ENCODE data around the gene TEF. TPM values are rescaled to one million over a fixed set of nuclear protein-coding genes. Genes with fewer than 3 reads are reported as not detected.
"Not testable (repeated sequence)": the region's sequence is repeated elsewhere in the genome, so short reads cannot be mapped to it uniquely, and the experiment has no call there.

The TEF gene
- total RNA-seq, 2 experiments from 2014 or later: 1.4 to 1.6 TPM

- H3K4me3 Mint-ChIP-seq: no peak overlapping the region
- H3K36me3 Mint-ChIP-seq: peaks cover 24% of the 10 kb centered on the region
- ChIA-PET CTCF (interaction anchor here (0.8 to 1.7 kb wide), 3 partner anchors 9 to 33 kb away, joined by 3 to 4 read pairs (median 4); no protein-coding TSS in a partner anchor), POLR2A (interaction anchor here (0.5 to 2.0 kb wide), 5 partner anchors 9 to 21 kb away, joined by 3 to 12 read pairs (median 3); partner anchors contain the start of gene TOB2)
- peaks cover 16% of the 10 kb centered on the region for H3K4me1 Mint-ChIP-seq (ENCODE audit: low read depth)
- no peaks in the 10 kb centered on the region for H3K9me3 Mint-ChIP-seq
- no peak for DNase-seq
- no peaks in the 10 kb centered on the region for H3K27me3 Mint-ChIP-seq
- no peak overlapping the region for H3K27ac Mint-ChIP-seq
- intact Hi-C loops (cut with micrococcal nuclease): no loop called here
Observed at GRCh38 chr22:41436322-41437113, 54.8 kb downstream of the TEF start.

- peaks cover 18% of the 10 kb centered on the region for H3K4me1 Mint-ChIP-seq (ENCODE audit: low read depth)
- no peak for DNase-seq
- intact Hi-C loops (cut with micrococcal nuclease): no loop called here
- H3K4me3 Mint-ChIP-seq: no peak overlapping the region
- H3K9me3 Mint-ChIP-seq: no peaks in the 10 kb centered on the region
- H3K27me3 Mint-ChIP-seq: no peaks in the 10 kb centered on the region
- ChIA-PET CTCF (interaction anchor here (0.8 to 1.6 kb wide), 2 partner anchors 9 to 26 kb away, joined by 3 to 4 read pairs; no protein-coding TSS in a partner anchor), POLR2A (interaction anchor here (0.5 to 2.0 kb wide), 4 partner anchors 9 to 21 kb away, joined by 3 to 12 read pairs (median 5); partner anchors contain the start of gene TOB2)
- H3K36me3 Mint-ChIP-seq: peaks cover 24% of the 10 kb centered on the region
- no peak overlapping the region for H3K27ac Mint-ChIP-seq
Observed at GRCh38 chr22:41437198-41437597, 55.5 kb downstream of the TEF start.

GRCh38 chr22:41440511-41440910 lies 58.8 kb downstream of the TEF start:
- H3K36me3 Mint-ChIP-seq: peaks cover 36% of the 10 kb centered on the region
- CTCF ChIA-PET, H3K9me3 Mint-ChIP-seq: not testable (repeated sequence)

GRCh38 chr22:41442240-41442792 lies 60.6 kb downstream of the TEF start:
- POLR2A ChIA-PET: interaction anchor here (0.5 kb wide), 1 partner anchor 139 kb away, joined by 3 read pairs; no protein-coding TSS in a partner anchor
- no peak overlapping the region for H3K4me3 Mint-ChIP-seq
- no peaks in the 10 kb centered on the region for H3K9me3 Mint-ChIP-seq
- H3K36me3 Mint-ChIP-seq: peaks cover 25% of the 10 kb centered on the region
- no peak for DNase-seq
- intact Hi-C loops (cut with micrococcal nuclease): loop anchor here (10.0 kb wide), 1 partner anchor 348 kb away; the partner anchor contains the start of gene EP300
- H3K27me3 Mint-ChIP-seq: no peaks in the 10 kb centered on the region
- H3K4me1 Mint-ChIP-seq (ENCODE audit: low read depth): peaks cover 31% of the 10 kb centered on the region
- peak overlapping the region; percentile 45 for H3K27ac Mint-ChIP-seq
- CTCF ChIA-PET: interaction anchor here (1.0 to 1.7 kb wide), 3 partner anchors 33 to 85 kb away, joined by 3 to 6 read pairs (median 4); no protein-coding TSS in a partner anchor

More at GRCh38 chr22:41440511-41440910, 58.8 kb downstream of the TEF start:
- DNase-seq, H3K27ac Mint-ChIP-seq, H3K4me3 Mint-ChIP-seq, POLR2A ChIA-PET, H3K27me3 Mint-ChIP-seq: not testable (repeated sequence)
- intact Hi-C loops (cut with micrococcal nuclease): loop anchor here (10.0 kb wide), 1 partner anchor 346 kb away; the partner anchor contains the start of gene EP300
- peaks cover 36% of the 10 kb centered on the region for H3K4me1 Mint-ChIP-seq (ENCODE audit: low read depth)

GRCh38 chr22:41444360-41445128 lies 62.8 kb downstream of the TEF start:
- peaks cover 33% of the 10 kb centered on the region for H3K4me1 Mint-ChIP-seq (ENCODE audit: low read depth)
- no peaks in the 10 kb centered on the region for H3K27me3 Mint-ChIP-seq
- peaks cover 24% of the 10 kb centered on the region for H3K36me3 Mint-ChIP-seq
- DNase-seq: peak; percentile 93
- peak overlapping the region; percentile 94 for H3K4me3 Mint-ChIP-seq
- POLR2A ChIA-PET: interaction anchor here (0.5 to 3.0 kb wide), 8 partner anchors 9 to 158 kb away, joined by 3 to 57 read pairs (median 4); partner anchors contain the start of genes ACO2, PHF5A and RANGAP1
- H3K9me3 Mint-ChIP-seq: no peaks in the 10 kb centered on the region
- CTCF ChIA-PET: interaction anchor here (1.5 to 2.4 kb wide), 3 partner anchors 24 to 41 kb away, joined by 4 to 18 read pairs (median 14); partner anchors contain the start of genes ACO2 and PHF5A
- intact Hi-C loops (cut with micrococcal nuclease): loop anchor here (1.0 to 10.0 kb wide), 6 partner anchors 25 to 587 kb away; partner anchors contain the start of genes ACO2, EP300, RANGAP1 and ST13
- peak overlapping the region; percentile 98 for H3K27ac Mint-ChIP-seq

GRCh38 chr22:41445129-41446056 lies 63.7 kb downstream of the TEF start:
- H3K27ac Mint-ChIP-seq: peak overlapping the region; percentile 98
- DNase-seq: peak; percentile 45

GRCh38 chr22:41446057-41446501 lies 64.3 kb downstream of the TEF start:
- H3K4me1 Mint-ChIP-seq (ENCODE audit: low read depth): peaks cover 30% of the 10 kb centered on the region
- intact Hi-C loops (cut with micrococcal nuclease): loop anchor here (1.0 to 10.0 kb wide), 3 partner anchors 351 to 589 kb away; partner anchors contain the start of genes EP300, RBX1, ST13 and XPNPEP3
- CTCF ChIA-PET: interaction anchor here (1.2 to 2.4 kb wide), 5 partner anchors 9 to 42 kb away, joined by 3 to 18 read pairs (median 4); partner anchors contain the start of genes ACO2 and PHF5A
- no peaks in the 10 kb centered on the region for H3K9me3 Mint-ChIP-seq
- H3K36me3 Mint-ChIP-seq: peaks cover 24% of the 10 kb centered on the region
- peak overlapping the region; percentile 98 for H3K27ac Mint-ChIP-seq
- H3K4me3 Mint-ChIP-seq: peak overlapping the region; percentile 94
- no peak for DNase-seq
- POLR2A ChIA-PET: interaction anchor here (0.6 to 3.0 kb wide), 22 partner anchors 9 to 1540 kb away, joined by 3 to 57 read pairs (median 4); partner anchors contain the start of genes ACO2, PHF5A, PMM1 and RANGAP1
- no peaks in the 10 kb centered on the region for H3K27me3 Mint-ChIP-seq

More at GRCh38 chr22:41445129-41446056, 63.7 kb downstream of the TEF start:
- H3K4me1 Mint-ChIP-seq (ENCODE audit: low read depth): peaks cover 30% of the 10 kb centered on the region
- ChIA-PET CTCF (interaction anchor here (1.2 to 2.4 kb wide), 5 partner anchors 8 to 42 kb away, joined by 3 to 18 read pairs (median 4); partner anchors contain the start of genes ACO2 and PHF5A), POLR2A (interaction anchor here (0.5 to 3.0 kb wide), 13 partner anchors 8 to 1540 kb away, joined by 3 to 57 read pairs (median 6); partner anchors contain the start of genes ACO2, PHF5A, RANGAP1 and TEF)
- peaks cover 24% of the 10 kb centered on the region for H3K36me3 Mint-ChIP-seq
- H3K27me3 Mint-ChIP-seq: no peaks in the 10 kb centered on the region
- H3K9me3 Mint-ChIP-seq: no peaks in the 10 kb centered on the region
- intact Hi-C loops (cut with micrococcal nuclease): loop anchor here (1.0 to 10.0 kb wide), 4 partner anchors 41 to 588 kb away; partner anchors contain the start of genes EP300, RBX1, ST13 and XPNPEP3
- H3K4me3 Mint-ChIP-seq: peak overlapping the region; percentile 94

- peaks cover 30% of the 10 kb centered on the region for H3K4me1 Mint-ChIP-seq (ENCODE audit: low read depth)
- CTCF ChIA-PET: interaction anchor here (0.5 to 2.4 kb wide), 4 partner anchors 21 to 653 kb away, joined by 3 to 18 read pairs (median 8); partner anchors contain the start of genes ACO2 and PHF5A
- no peaks in the 10 kb centered on the region for H3K27me3 Mint-ChIP-seq
- peaks cover 21% of the 10 kb centered on the region for H3K36me3 Mint-ChIP-seq
- peak within 1 kb of the TSS; percentile 98 for H3K27ac Mint-ChIP-seq
- H3K4me3 Mint-ChIP-seq: peak within 1 kb of the TSS; percentile 94
- POLR2A ChIA-PET: interaction anchor here (0.6 to 3.0 kb wide), 19 partner anchors 10 to 334 kb away, joined by 3 to 57 read pairs (median 4); partner anchors contain the start of genes ACO2, DESI1, PHF5A and PMM1
- DNase-seq: peak; percentile 96
- intact Hi-C loops (cut with micrococcal nuclease): loop anchor here (1.0 to 10.0 kb wide), 3 partner anchors 352 to 590 kb away; partner anchors contain the start of genes EP300, RBX1, ST13 and XPNPEP3
- H3K9me3 Mint-ChIP-seq: no peaks in the 10 kb centered on the region
Observed at GRCh38 chr22:41446639-41447434, 65.1 kb downstream of the TEF start, which contains the start of gene TOB2. TOB2 (minus strand) TSS chr22:41446801; CDS start chr22:41437345, 9,456 bp downstream.

Measured in activated CD4-positive, alpha-beta memory T cell treated with anti-CD3 and anti-CD28 coated beads for 36 hours (primary cell).